SK-N-SH treated with all-trans-retinoic acid at 6 μM for 48 hours (cell line): ENCODE data around the gene NPY1R.

Experiments
- CSDC2 ChIP-seq: fragments of 250-450 bp; sonication (Bioruptor Pico); IDR thresholded peaks from 2 replicates; pipeline ENCODE4 v1.5.0; 2020; ENCODE audit warnings: mild to moderate bottlenecking, moderate library complexity
- RARB ChIP-seq: fragments of 250-450 bp; sonication (Bioruptor Pico); IDR thresholded peaks from 2 replicates; pipeline ENCODE4 v1.8.0; 2021; ENCODE audit warnings: mild to moderate bottlenecking, moderate library complexity
- TCF4 ChIP-seq: fragments of 250-450 bp; sonication (Bioruptor Pico); IDR thresholded peaks from 2 replicates; pipeline ENCODE4 v1.8.0; 2021; ENCODE audit warnings: mild to moderate bottlenecking, moderate library complexity, borderline replicate concordance
- ZFP3 ChIP-seq: fragments of 250-450 bp; sonication (Bioruptor Pico); IDR thresholded peaks from 2 replicates; pipeline ENCODE4 v1.5.0; 2020; ENCODE audit warnings: mild to moderate bottlenecking, moderate library complexity

- TF ChIP-seq TCF4 (no peak), ZFP3 (no peak), CSDC2 (no peak), RARB (CRISPR knock-in tag) (no peak)
These were observed 11.3 kb upstream of the NPY1R start, which contains the start of gene NPY5R for GRCh38 chr4:163343604-163344146.
